Progenitor cell of endocrine pancreas (in vitro differentiated cells): ENCODE data around the gene FAM131A. TPM values are rescaled to one million over a fixed set of nuclear protein-coding genes. Genes with fewer than 3 reads are reported as not detected.

Experiments
- DNase-seq: peaks from one replicate; pipeline ENCODE4 v3.0.0; 2021; ENCODE audit warnings: low spot score; ENCODE audit not compliant: unreplicated experiment
- H3K27ac Mint-ChIP-seq: 2 replicates; pipeline ENCODE4 v1.8.0; 2021; ENCODE audit warnings: mild to moderate bottlenecking, moderate library complexity, mixed read lengths
- H3K27me3 Mint-ChIP-seq: 2 replicates; pipeline ENCODE4 v1.8.0; 2021; ENCODE audit warnings: mixed read lengths
- H3K36me3 Mint-ChIP-seq: 2 replicates; pipeline ENCODE4 v1.8.0; 2022; ENCODE audit warnings: mixed read lengths; ENCODE audit not compliant: insufficient read depth
- H3K4me1 Mint-ChIP-seq: 2 replicates; pipeline ENCODE4 v1.8.0; 2021; ENCODE audit warnings: low read depth, mixed read lengths
- H3K4me3 Mint-ChIP-seq: 2 replicates; pipeline ENCODE4 v1.8.0; 2021; ENCODE audit warnings: low read depth, mild to moderate bottlenecking, moderate library complexity, mixed read lengths
- H3K9me3 Mint-ChIP-seq: 2 replicates; pipeline ENCODE4 v1.8.0; 2021; ENCODE audit warnings: low read depth, mixed read lengths
- total RNA-seq: library from RNA; stranded (reverse); gene quantifications from 2 replicates; pipeline ENCODE4 v1.2.1, GENCODE V29; 2021
- TF ChIP-seq, protein P1 (sequence below): fragments of 200-600 bp; sonication (generic); IDR thresholded peaks from one replicate; pipeline ENCODE4 v1.5.0; 2021; ENCODE audit warnings: antibody characterized with exemption, mild to moderate bottlenecking; ENCODE audit not compliant: unreplicated experiment

The FAM131A gene
- total RNA-seq, 1 donor from 2014 or later = 15.4 TPM

- peak overlapping the region; percentile 84 for H3K4me3 Mint-ChIP-seq
- no peak overlapping the region for H3K27ac Mint-ChIP-seq
- peaks cover 5% of the 10 kb centered on the region for H3K27me3 Mint-ChIP-seq
- peaks cover 19% of the 10 kb centered on the region for H3K4me1 Mint-ChIP-seq
- peaks cover 10% of the 10 kb centered on the region for H3K36me3 Mint-ChIP-seq
- TF ChIP-seq, protein P1, sequence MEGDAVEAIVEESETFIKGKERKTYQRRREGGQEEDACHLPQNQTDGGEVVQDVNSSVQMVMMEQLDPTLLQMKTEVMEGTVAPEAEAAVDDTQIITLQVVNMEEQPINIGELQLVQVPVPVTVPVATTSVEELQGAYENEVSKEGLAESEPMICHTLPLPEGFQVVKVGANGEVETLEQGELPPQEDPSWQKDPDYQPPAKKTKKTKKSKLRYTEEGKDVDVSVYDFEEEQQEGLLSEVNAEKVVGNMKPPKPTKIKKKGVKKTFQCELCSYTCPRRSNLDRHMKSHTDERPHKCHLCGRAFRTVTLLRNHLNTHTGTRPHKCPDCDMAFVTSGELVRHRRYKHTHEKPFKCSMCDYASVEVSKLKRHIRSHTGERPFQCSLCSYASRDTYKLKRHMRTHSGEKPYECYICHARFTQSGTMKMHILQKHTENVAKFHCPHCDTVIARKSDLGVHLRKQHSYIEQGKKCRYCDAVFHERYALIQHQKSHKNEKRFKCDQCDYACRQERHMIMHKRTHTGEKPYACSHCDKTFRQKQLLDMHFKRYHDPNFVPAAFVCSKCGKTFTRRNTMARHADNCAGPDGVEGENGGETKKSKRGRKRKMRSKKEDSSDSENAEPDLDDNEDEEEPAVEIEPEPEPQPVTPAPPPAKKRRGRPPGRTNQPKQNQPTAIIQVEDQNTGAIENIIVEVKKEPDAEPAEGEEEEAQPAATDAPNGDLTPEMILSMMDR = no peak
- no peaks in the 10 kb centered on the region for H3K9me3 Mint-ChIP-seq
- DNase-seq = no peak
Measured at GRCh38 chr3:184359610-184360009, 22.2 kb downstream of the FAM131A start.

GRCh38 chr3:184360070-184360928 lies 22.9 kb downstream of the FAM131A start:
- Mint-ChIP-seq H3K27ac (peak overlapping the region; percentile 40), H3K36me3 (peaks cover 13% of the 10 kb centered on the region), H3K4me3 (peak overlapping the region; percentile 84), H3K9me3 (no peaks in the 10 kb centered on the region), H3K27me3 (peaks cover 5% of the 10 kb centered on the region), H3K4me1 (peaks cover 25% of the 10 kb centered on the region)
- DNase-seq = no peak
- TF ChIP-seq, protein P1 = no peak

DNA sequence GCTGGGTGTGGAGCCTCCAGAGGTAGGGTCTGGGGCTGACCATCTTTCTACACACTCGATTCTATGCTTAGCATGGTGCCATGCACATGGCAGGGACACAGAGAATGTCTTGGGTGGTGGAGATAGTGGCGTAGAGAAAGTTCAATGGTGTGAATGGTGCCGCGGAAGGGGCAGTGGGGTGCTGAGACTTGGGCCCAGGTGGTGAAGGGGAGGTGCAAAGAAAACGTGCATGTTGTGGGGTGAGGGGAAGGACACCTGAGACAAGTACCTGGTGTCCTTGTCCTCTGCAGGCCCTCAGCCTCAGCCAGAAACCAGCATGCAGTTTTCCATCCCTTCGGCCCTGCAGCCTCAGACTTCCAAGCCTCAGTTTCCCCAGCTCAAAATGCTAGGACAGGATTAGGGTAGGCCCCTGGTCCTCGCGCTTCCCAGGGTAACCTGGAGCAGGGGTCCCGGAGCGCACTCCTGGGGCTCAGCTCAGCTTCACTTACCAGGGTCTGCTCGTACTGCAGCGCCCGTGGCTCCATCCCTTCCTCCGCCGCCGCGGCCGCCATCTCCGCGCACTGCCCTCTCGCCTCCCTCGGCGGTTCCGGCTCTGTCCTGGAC lies 23.6 kb downstream of the FAM131A start:
- peaks cover 13% of the 10 kb centered on the region for H3K36me3 Mint-ChIP-seq
- H3K27me3 Mint-ChIP-seq = peaks cover 5% of the 10 kb centered on the region
- peak overlapping the region; percentile 84 for H3K4me3 Mint-ChIP-seq
- peak overlapping the region; percentile 40 for H3K27ac Mint-ChIP-seq
- H3K4me1 Mint-ChIP-seq = peaks cover 25% of the 10 kb centered on the region
- no peaks in the 10 kb centered on the region for H3K9me3 Mint-ChIP-seq
- TF ChIP-seq, protein P1 = no peak
- no peak for DNase-seq

- Mint-ChIP-seq H3K27me3 (peaks cover 5% of the 10 kb centered on the region), H3K4me1 (peaks cover 26% of the 10 kb centered on the region), H3K4me3 (peak within 1 kb of the TSS; percentile 96), H3K9me3 (no peaks in the 10 kb centered on the region), H3K36me3 (peaks cover 15% of the 10 kb centered on the region), H3K27ac (peak within 1 kb of the TSS; percentile 97)
- DNase-seq = peak; percentile 64
- TF ChIP-seq, protein P1 = no peak
Measured at GRCh38 chr3:184361532-184361931, 24.1 kb downstream of the FAM131A start, which contains the start of the genes CLCN2 and POLR2H. Gene CLCN2 (minus strand): TSS chr3:184361605. CDS start chr3:184361479, 126 bp downstream. Gene POLR2H (plus strand): TSS chr3:184361710. CDS start chr3:184363493, 1,783 bp downstream.

- TF ChIP-seq, protein P1 = no peak
- H3K4me1 Mint-ChIP-seq = peaks cover 31% of the 10 kb centered on the region
- DNase-seq = peak; percentile 45
- H3K27me3 Mint-ChIP-seq = peaks cover 5% of the 10 kb centered on the region
- H3K27ac Mint-ChIP-seq = peak overlapping the region; percentile 97
- peaks cover 21% of the 10 kb centered on the region for H3K36me3 Mint-ChIP-seq
- H3K9me3 Mint-ChIP-seq = no peaks in the 10 kb centered on the region
- peak overlapping the region; percentile 96 for H3K4me3 Mint-ChIP-seq
Measured at GRCh38 chr3:184361932-184362667, 24.7 kb downstream of the FAM131A start.
